ENCODE measurements around the gene CD151.

CD151 gene

GRCh38 chr11:788953-789940 is 43.5 kb upstream of the CD151 start:
- no peak for DNase-seq (ENCODE audit: low spot score)
- no peak for TF ChIP-seq CTCF (conservative IDR thresholded peaks at IDR 0.05; ENCODE audit: low read depth)
- H3K27ac ChIP-seq = no peak overlapping the region
- ChIA-PET CTCF (no interaction called here), POLR2A (ENCODE audit: low non-redundant PET) (no interaction called here)

DNA sequence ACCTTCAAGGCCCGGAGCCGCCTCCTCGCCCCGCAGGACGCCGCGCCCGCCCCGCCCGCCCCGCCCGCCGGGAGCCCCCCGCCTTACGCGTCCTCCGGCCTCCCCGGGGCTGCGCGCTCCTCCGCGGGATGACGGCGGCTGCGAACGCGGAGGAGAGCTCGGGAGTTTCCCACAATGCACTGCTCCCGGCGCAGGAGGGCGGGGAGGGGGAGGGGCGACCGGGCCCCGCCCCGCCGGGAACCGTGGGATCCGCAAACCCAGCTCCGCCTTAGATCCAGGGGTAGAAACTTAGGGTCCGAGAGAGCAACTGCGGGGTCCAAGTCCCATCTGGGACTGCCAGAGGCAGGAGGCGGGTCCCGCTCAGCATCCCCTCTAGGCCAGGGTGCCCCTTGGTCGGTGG is 42.8 kb upstream of the CD151 start, which contains the start of gene CEND1:
Gene CEND1, minus strand, starts transcription at position 148 of the 400 bp plus-strand sequence. CDS start 1,514 bp downstream, outside the sequence.
- ChIA-PET CTCF (interaction anchor here (0.7 kb wide), 1 partner anchor 11 kb away, joined by 3 read pairs; no protein-coding TSS in a partner anchor), POLR2A (ENCODE audit: low non-redundant PET) (no interaction called here)
- DNase-seq (ENCODE audit: low spot score) = no peak
- no peak for TF ChIP-seq CTCF (conservative IDR thresholded peaks at IDR 0.05; ENCODE audit: low read depth)
- H3K27ac ChIP-seq = peak within 1 kb of the TSS; percentile 52

DNA sequence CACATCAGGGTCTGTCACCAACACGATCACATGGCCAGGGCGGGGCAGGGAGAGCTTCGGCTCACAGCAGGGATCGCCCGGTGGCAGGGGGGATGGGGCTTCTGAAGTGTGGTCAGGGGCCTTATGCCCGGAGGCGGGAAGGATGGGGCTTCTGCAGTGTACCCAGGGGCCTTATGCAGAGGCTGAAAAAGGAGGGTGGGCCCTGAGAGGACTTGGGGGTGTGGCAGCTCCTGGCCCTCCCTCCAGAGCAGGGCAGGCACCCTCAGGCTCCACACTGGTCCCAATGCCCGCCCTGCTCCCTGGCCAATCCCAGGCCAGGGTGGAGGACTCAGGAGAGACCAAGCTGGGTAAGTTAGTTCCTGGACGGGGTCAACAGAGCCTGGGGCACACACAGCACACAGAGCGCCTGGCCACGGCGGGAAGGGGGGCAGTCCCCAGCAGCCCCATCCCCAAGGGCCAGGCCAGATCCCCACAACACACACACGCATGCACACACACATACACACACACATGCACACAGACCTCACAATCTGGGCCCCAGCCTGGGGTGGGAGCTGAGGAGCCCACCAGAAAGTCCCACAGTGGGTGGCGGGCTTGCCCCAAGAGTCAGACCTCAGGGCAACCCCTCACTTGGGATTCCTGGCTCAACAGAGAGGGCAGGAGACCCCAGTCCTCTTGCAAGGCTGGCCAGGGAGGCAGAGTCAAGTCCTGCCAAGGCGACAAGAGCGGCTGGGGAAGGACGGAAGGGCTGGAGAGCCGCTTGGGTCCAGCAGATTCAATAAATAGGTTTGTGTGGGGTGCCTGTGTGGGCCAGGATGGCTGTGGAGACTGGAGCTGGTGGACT is 41.8 kb upstream of the CD151 start:
- TF ChIP-seq CTCF (conservative IDR thresholded peaks at IDR 0.05; ENCODE audit: low read depth) = no peak
- ChIA-PET CTCF (interaction anchor here (0.7 kb wide), 1 partner anchor 12 kb away, joined by 3 read pairs; no protein-coding TSS in a partner anchor), POLR2A (ENCODE audit: low non-redundant PET) (interaction anchor here (0.6 to 1.0 kb wide), 2 partner anchors 44 to 208 kb away, joined by 3 to 4 read pairs; no protein-coding TSS in a partner anchor)
- peak overlapping the region; percentile 52 for H3K27ac ChIP-seq
- no peak for DNase-seq (ENCODE audit: low spot score)

GRCh38 chr11:791658-792534 is 40.9 kb upstream of the CD151 start:
- ChIA-PET CTCF (interaction anchor here (0.7 kb wide), 1 partner anchor 9 kb away, joined by 3 read pairs; no protein-coding TSS in a partner anchor), POLR2A (ENCODE audit: low non-redundant PET) (no interaction called here)
- no peak for TF ChIP-seq CTCF (conservative IDR thresholded peaks at IDR 0.05; ENCODE audit: low read depth)

DNA sequence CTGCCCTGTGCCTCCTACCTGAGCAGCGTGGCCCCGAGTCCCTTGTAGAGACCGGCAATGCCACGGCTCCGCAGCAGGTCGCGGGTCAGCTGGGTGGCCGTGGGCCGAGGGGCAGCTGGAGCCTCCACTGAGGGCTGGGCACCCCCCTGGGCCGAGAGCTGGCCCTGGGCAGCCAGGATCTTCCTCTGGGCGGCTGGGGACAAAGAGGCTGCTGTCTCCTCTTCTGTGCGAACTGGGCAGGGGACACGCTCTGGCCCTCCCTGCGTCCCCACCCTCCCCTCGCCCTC is 40.3 kb upstream of the CD151 start:
- TF ChIP-seq CTCF (conservative IDR thresholded peaks at IDR 0.05; ENCODE audit: low read depth) = no peak
- CTCF ChIA-PET = interaction anchor here (0.7 kb wide), 1 partner anchor 9 kb away, joined by 3 read pairs; no protein-coding TSS in a partner anchor
- POLR2A ChIA-PET (ENCODE audit: low non-redundant PET) = no interaction called here
- no peak overlapping the region for H3K27ac ChIP-seq
- no peak for DNase-seq (ENCODE audit: low spot score)

More at GRCh38 chr11:791658-792534, 40.9 kb upstream of the CD151 start:
- no peak for DNase-seq (ENCODE audit: low spot score)
- peak overlapping the region; percentile 52 for H3K27ac ChIP-seq

Data from RWPE1 (cell line).